ENCODE measurements around the gene RAB8B.

GRCh38 chr15:63189941-63190768, 749 bp downstream of the RAB8B start:
- no peak for TF ChIP-seq CTCF (IDR thresholded peaks at IDR 0.05)
- TF ChIP-seq POLR2A (IDR thresholded peaks at IDR 0.05) = no peak
